AG09319 (cell line): ENCODE measurements around the gene HNRNPA1L2.
"Not testable (repeated sequence)": the region's sequence is repeated elsewhere in the genome, so short reads cannot be mapped to it uniquely, and the experiment has no call there.

Experiments used
- DNase-seq: peaks from one replicate; pipeline ENCODE4 v3.0.0-alpha.2; 2010; ENCODE audit warnings: low read depth; ENCODE audit errors: extremely low read depth
- CTCF ChIP-seq: IDR thresholded peaks from 2 replicates; pipeline ENCODE4 v1.5.1; 2011; ENCODE audit warnings: low read depth, mild to moderate bottlenecking, inconsistent platforms, low read length, moderate library complexity

HNRNPA1L2 gene

GRCh38 chr13:52642131-52642530 lies at the start of gene HNRNPA1L2:
TSS of gene HNRNPA1L2 (plus strand) at chr13:52642431. CDS start at chr13:52642493, 62 bp downstream.
- no peak for TF ChIP-seq CTCF
- no peak for DNase-seq

GRCh38 chr13:52593175-52593574 lies 49.1 kb upstream of the HNRNPA1L2 start:
- DNase-seq = not testable (repeated sequence)

- DNase-seq = not testable (repeated sequence)
Observed at GRCh38 chr13:52593812-52594211, 48.4 kb upstream of the HNRNPA1L2 start.

GRCh38 chr13:52594295-52594694 lies 47.9 kb upstream of the HNRNPA1L2 start:
- not testable (repeated sequence) for DNase-seq

- no peak for TF ChIP-seq CTCF
- DNase-seq = no peak
Observed at GRCh38 chr13:52597676-52598075, 44.6 kb upstream of the HNRNPA1L2 start.

GRCh38 chr13:52599037-52599847 lies 43.0 kb upstream of the HNRNPA1L2 start:
- no peak for DNase-seq
- TF ChIP-seq CTCF = no peak

- DNase-seq = no peak
Observed at GRCh38 chr13:52599848-52600603, 42.2 kb upstream of the HNRNPA1L2 start.

GRCh38 chr13:52600666-52601065 lies 41.6 kb upstream of the HNRNPA1L2 start:
- no peak for TF ChIP-seq CTCF
- no peak for DNase-seq

More at GRCh38 chr13:52599848-52600603, 42.2 kb upstream of the HNRNPA1L2 start:
- no peak for TF ChIP-seq CTCF

GRCh38 chr13:52603316-52603715 lies 38.9 kb upstream of the HNRNPA1L2 start:
- DNase-seq = not testable (repeated sequence)

GRCh38 chr13:52606126-52606525 lies 36.1 kb upstream of the HNRNPA1L2 start:
- not testable (repeated sequence) for DNase-seq

- not testable (repeated sequence) for DNase-seq
Observed at GRCh38 chr13:52606795-52607194, 35.4 kb upstream of the HNRNPA1L2 start.

GRCh38 chr13:52608184-52608583 lies 34.0 kb upstream of the HNRNPA1L2 start:
- not testable (repeated sequence) for DNase-seq
